GM12878 (cell line): ENCODE measurements around the gene COL9A1. TPM values are rescaled to one million over a fixed set of nuclear protein-coding genes. Genes with fewer than 3 reads are reported as not detected.

Source experiments
- ATAC-seq: fragments of 200-7000 bp; cut with Tn5 transposase; 3 replicates; pipeline ENCODE4 v1.9.1; 2020; ENCODE audit warnings: mild to moderate bottlenecking, moderate library complexity
- BruUV-seq: library from RNA; stranded (reverse); fragments of 400-500 nt; replicated peaks from 2 replicates; lab custom pipeline; 2021; lab: Mats Ljungman, UMichigan
- CTCF ChIA-PET: fragments of 300-600 bp; sonication (Branson Sonifier 250); formaldehyde crosslinking; extraction: SDS; loops from one replicate; lab custom pipeline; 2021; ENCODE audit warnings: inconsistent platforms; lab: Yijun Ruan, JAX
- POLR2A ChIA-PET: fragments of 350-600 bp; formaldehyde crosslinking; extraction: SDS; loops from one replicate; lab custom pipeline; 2021; ENCODE audit warnings: inconsistent platforms; lab: Charles Lee
- RAD21 ChIA-PET: fragments of 300-600 bp; sonication (Branson Sonifier 250); formaldehyde crosslinking; loops from one replicate; lab custom pipeline; 2023; ENCODE audit warnings: antibody characterized with exemption; ENCODE audit not compliant: unreplicated experiment; lab: Charles Lee
- SMC1A ChIA-PET: fragments of 300-600 bp; sonication (Branson Sonifier 250); formaldehyde crosslinking; loops from one replicate; lab custom pipeline; 2023; ENCODE audit not compliant: unreplicated experiment, uncharacterized antibody; lab: Charles Lee
- DNase-seq: peaks from one replicate; pipeline ENCODE4 v3.0.0-alpha.2; 2011; ENCODE audit warnings: low read depth, low spot score
- FAIRE-seq: peaks from 3 replicates; lab custom pipeline; 2011; peaks lifted over from hg19 to GRCh38; lab: Jason Lieb, UNC
- H2AFZ ChIP-seq: 2 replicates; pipeline ENCODE4 v1.6.0; 2011; ENCODE audit warnings: low read depth, low read length, control low read depth; ENCODE audit not compliant: control insufficient read depth
- H3K27ac ChIP-seq: 2 replicates; pipeline ENCODE4 v1.5.1; 2011; ENCODE audit warnings: control low read depth; ENCODE audit not compliant: control insufficient read depth, insufficient read depth
- H3K27me3 ChIP-seq, 2 experiments: replicated peaks in 1 of 2; 2 replicates each; pipeline versions ENCODE4 v1.6.0 to v1.6.1; 2011; ENCODE audit warnings: low read length in 1 of 2; ENCODE audit not compliant: control insufficient read depth in 2 of 2, insufficient read depth in 2 of 2
- H3K36me3 ChIP-seq, 2 experiments: 2 replicates each; pipeline ENCODE4 v1.5.1; 2011; ENCODE audit warnings: low read length in 1 of 2; ENCODE audit not compliant: control insufficient read depth in 2 of 2, insufficient read depth in 2 of 2
- H3K4me1 ChIP-seq: 2 replicates; pipeline ENCODE4 v1.6.1; 2011; ENCODE audit warnings: mild to moderate bottlenecking, low read length, moderate library complexity, mixed read lengths; ENCODE audit not compliant: control insufficient read depth, insufficient read depth
- H3K4me2 ChIP-seq: 2 replicates; pipeline ENCODE4 v1.6.0; 2011; ENCODE audit warnings: control low read depth; ENCODE audit not compliant: control insufficient read depth, insufficient read depth
- H3K4me3 ChIP-seq: fragments of 200-600 bp; sonication (generic); 2 replicates; pipeline ENCODE4 v1.5.1; 2016
- H3K79me2 ChIP-seq: 2 replicates; pipeline ENCODE4 v1.6.0; 2011; ENCODE audit warnings: low read length; ENCODE audit not compliant: control insufficient read depth, insufficient read depth
- H3K9ac ChIP-seq: 2 replicates; pipeline ENCODE4 v1.8.0; 2011; ENCODE audit warnings: low read length, control low read depth, mixed read lengths; ENCODE audit not compliant: control insufficient read depth, insufficient read depth
- H3K9me3 ChIP-seq: replicated peaks from 3 replicates; pipeline ENCODE4 v1.5.1; 2011; ENCODE audit warnings: mild to moderate bottlenecking, low read length; ENCODE audit not compliant: control insufficient read depth, insufficient read depth
- H4K20me1 ChIP-seq: 2 replicates; pipeline ENCODE4 v1.6.0; 2011; ENCODE audit not compliant: control insufficient read depth, insufficient read depth
- CREM ChIP-seq: IDR thresholded peaks from 2 replicates; pipeline ENCODE4 v1.6.1; 2014; ENCODE audit warnings: antibody characterized with exemption, low read depth
- GATAD2B ChIP-seq: fragments of 450-650 bp; conservative IDR thresholded peaks from 2 replicates; pipeline ENCODE4 v1.6.1; 2017; ENCODE audit warnings: low read depth, mild to moderate bottlenecking, moderate library complexity
- MEF2A ChIP-seq: IDR thresholded peaks from 2 replicates; pipeline ENCODE4 v1.6.1; 2011; ENCODE audit warnings: low read depth, mild to moderate bottlenecking, low read length, moderate library complexity; ENCODE audit not compliant: insufficient read depth
- MYB ChIP-seq: fragments of 150-350 bp; IDR thresholded peaks from 2 replicates; pipeline ENCODE4 v1.6.1; 2014; ENCODE audit warnings: mild to moderate bottlenecking, low read depth, low read length, borderline replicate concordance
- RAD21 ChIP-seq: IDR thresholded peaks from 2 replicates; pipeline ENCODE4 v1.6.1; 2011; ENCODE audit warnings: mild to moderate bottlenecking, low read depth, low read length, moderate library complexity; ENCODE audit not compliant: insufficient read depth
- SMC3 ChIP-seq: IDR thresholded peaks from 2 replicates; pipeline ENCODE4 v1.6.1; 2011; ENCODE audit warnings: low read length, improper control_type of control experiment, borderline replicate concordance
- TARDBP ChIP-seq: IDR thresholded peaks from 2 replicates; pipeline ENCODE4 v1.6.1; 2016; ENCODE audit warnings: borderline replicate concordance
- WRNIP1 ChIP-seq: IDR thresholded peaks from 2 replicates; pipeline ENCODE4 v1.6.1; 2011; ENCODE audit warnings: low read depth, low read length, improper control_type of control experiment, borderline replicate concordance
- ZNF384 ChIP-seq: IDR thresholded peaks from 2 replicates; pipeline ENCODE4 v1.6.1; 2012; ENCODE audit warnings: low read depth, mild to moderate bottlenecking, low read length, improper control_type of control experiment, borderline replicate concordance
- WGBS: methylation state at CpG from one replicate; pipeline ENCODE4 v1.1.6; 2016; ENCODE audit warnings: low lambda C conversion rate; ENCODE audit not compliant: insufficient replicate concordance, insufficient coverage; ENCODE audit errors: missing lambda C conversion rate; 5-methylcytosine and 5-hydroxymethylcytosine counted together
- in situ Hi-C: fragments of 300-500 bp; cut with MboI; formaldehyde crosslinking; loops from 9 replicates; pipeline ENCODE4 v1.14.3; 2018; ENCODE audit warnings: mixed read lengths
- intact Hi-C: fragments of 100-400 bp; cut with micrococcal nuclease; formaldehyde crosslinking; loops from one replicate; pipeline ENCODE4 v1.14.2; 2022; ENCODE audit not compliant: unreplicated experiment
- polyA plus RNA-seq, 11 experiments: library from polyadenylated mRNA; depleted of rRNA in 4 of 11; unstranded in 6 of 11; stranded (reverse) in 5 of 11; fragments of >200 nt; fragmentation: Nextera tagmentation in 4 of 11; fragmentation: Illumina TruSeq in 1 of 11; extraction: Ambion mirVana in 4 of 11; extraction: Trizol in 1 of 11; gene quantifications; 1 replicate in 1 of 11; 2 replicates in 10 of 11; pipeline versions ENCODE4 v1.2.1 to v1.2.3, GENCODE V29; 2011 to 2016; ENCODE audit warnings: inconsistent platforms in 2 of 11, missing spikeins in 2 of 11, low read depth in 1 of 11
- total RNA-seq, 4 experiments: library from RNA; depleted of rRNA in 3 of 4; stranded (reverse); fragments of >200 nt in 3 of 4; fragmentation: Illumina TruSeq in 1 of 4; extraction: Trizol in 1 of 4; gene quantifications; 2 replicates each; pipeline versions ENCODE4 v1.2.1 to v1.2.3, GENCODE V29; 2013 to 2021
- TF ChIP-seq, protein P1 (sequence below), 3 experiments: IDR thresholded peaks in 2 of 3; conservative IDR thresholded peaks in 1 of 3; 2 replicates each; pipeline ENCODE4 v1.5.1; 2011; ENCODE audit warnings: low read depth in 3 of 3, low read length in 3 of 3, mild to moderate bottlenecking in 3 of 3, control low read depth in 2 of 3, moderate library complexity in 2 of 3, inconsistent platforms in 1 of 3, mixed read lengths in 1 of 3; ENCODE audit not compliant: control insufficient read depth in 2 of 3, insufficient read depth in 1 of 3; ENCODE audit errors: extremely low read depth in 1 of 3
- TF ChIP-seq, protein P2 (sequence below): fragments of 450-650 bp; IDR thresholded peaks from 2 replicates; pipeline ENCODE4 v1.6.1; 2017; ENCODE audit warnings: mild to moderate bottlenecking, moderate library complexity

Gene COL9A1
- total and polyA plus RNA-seq, 10 of the 15 experiments (the other 5 are each of a cell fraction or from before 2014, with no cell fraction given), result not detected

GRCh38 chr6:70221025-70221714 lies 81.7 kb downstream of the COL9A1 start:
- no peak overlapping the region for H3K9ac ChIP-seq
- H3K4me1 ChIP-seq, result no peaks in the 10 kb centered on the region
- no peaks in the 10 kb centered on the region; a peak in 1 of 4 replicates for H3K27me3 ChIP-seq
- H3K36me3 ChIP-seq, result no peaks in the 10 kb centered on the region
- no peaks in the 10 kb centered on the region for H3K9me3 ChIP-seq
- no peak overlapping the region for H3K27ac ChIP-seq
- ChIA-PET RAD21 (interaction anchor here (0.8 to 3.0 kb wide), 24 partner anchors 9 to 735 kb away, joined by 3 to 64 read pairs (median 5); partner anchors contain the start of gene FAM135A), SMC1A (interaction anchor here (0.6 to 3.9 kb wide), 29 partner anchors 8 to 795 kb away, joined by 3 to 41 read pairs (median 3); partner anchors contain the start of gene COL9A1), CTCF (interaction anchor here (0.6 to 3.8 kb wide), 54 partner anchors 9 to 976 kb away, joined by 3 to 115 read pairs (median 4); partner anchors contain the start of gene COL9A1), POLR2A (no interaction called here)
- H4K20me1 ChIP-seq, result no peaks in the 10 kb centered on the region
- under 1% methylated on average over 4 of the region's 4 CpGs for WGBS
- ATAC-seq (peak; percentile 76), FAIRE-seq (peak; percentile 7), DNase-seq (no peak)
- H3K4me3 ChIP-seq, result no peak overlapping the region
- no peaks in the 10 kb centered on the region for H3K79me2 ChIP-seq
- in situ Hi-C loops (loop anchor here (5.0 kb wide), 1 partner anchor 146 kb away; no protein-coding TSS in a partner anchor), intact Hi-C loops (loop anchor here (1.0 to 5.0 kb wide), 5 partner anchors 71 to 666 kb away; no protein-coding TSS in a partner anchor)
- no peak overlapping the region for H3K4me2 ChIP-seq
- no peak overlapping the region for H2AFZ ChIP-seq
- no TSS peak for BruUV-seq
- no peak for TF ChIP-seq GATAD2B
- TF ChIP-seq, protein P1, sequence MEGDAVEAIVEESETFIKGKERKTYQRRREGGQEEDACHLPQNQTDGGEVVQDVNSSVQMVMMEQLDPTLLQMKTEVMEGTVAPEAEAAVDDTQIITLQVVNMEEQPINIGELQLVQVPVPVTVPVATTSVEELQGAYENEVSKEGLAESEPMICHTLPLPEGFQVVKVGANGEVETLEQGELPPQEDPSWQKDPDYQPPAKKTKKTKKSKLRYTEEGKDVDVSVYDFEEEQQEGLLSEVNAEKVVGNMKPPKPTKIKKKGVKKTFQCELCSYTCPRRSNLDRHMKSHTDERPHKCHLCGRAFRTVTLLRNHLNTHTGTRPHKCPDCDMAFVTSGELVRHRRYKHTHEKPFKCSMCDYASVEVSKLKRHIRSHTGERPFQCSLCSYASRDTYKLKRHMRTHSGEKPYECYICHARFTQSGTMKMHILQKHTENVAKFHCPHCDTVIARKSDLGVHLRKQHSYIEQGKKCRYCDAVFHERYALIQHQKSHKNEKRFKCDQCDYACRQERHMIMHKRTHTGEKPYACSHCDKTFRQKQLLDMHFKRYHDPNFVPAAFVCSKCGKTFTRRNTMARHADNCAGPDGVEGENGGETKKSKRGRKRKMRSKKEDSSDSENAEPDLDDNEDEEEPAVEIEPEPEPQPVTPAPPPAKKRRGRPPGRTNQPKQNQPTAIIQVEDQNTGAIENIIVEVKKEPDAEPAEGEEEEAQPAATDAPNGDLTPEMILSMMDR (IDR thresholded peaks at IDR 0.05 in 2 of 3, conservative IDR thresholded peaks at IDR 0.05 in 1 of 3; ENCODE audit: control insufficient read depth in 2 of 3, extremely low read depth in 1 of 3, insufficient read depth in 1 of 3, low read depth in 3 of 3, low read length in 3 of 3), result peak; percentile 59 to 66 (median 61)
- TF ChIP-seq RAD21, result peak; percentile 82
- no peak for TF ChIP-seq MYB
- TF ChIP-seq WRNIP1, result no peak
- TF ChIP-seq ZNF384, result 0 out of 2 replicates have a peak, but pooled peaks have one; percentile 36
- TF ChIP-seq CREM, result no peak
- no peak for TF ChIP-seq MEF2A
- TF ChIP-seq TARDBP, result no peak
- TF ChIP-seq SMC3, result peak; percentile 50; the same call in 1 of the 2 replicates
- TF ChIP-seq, protein P2, sequence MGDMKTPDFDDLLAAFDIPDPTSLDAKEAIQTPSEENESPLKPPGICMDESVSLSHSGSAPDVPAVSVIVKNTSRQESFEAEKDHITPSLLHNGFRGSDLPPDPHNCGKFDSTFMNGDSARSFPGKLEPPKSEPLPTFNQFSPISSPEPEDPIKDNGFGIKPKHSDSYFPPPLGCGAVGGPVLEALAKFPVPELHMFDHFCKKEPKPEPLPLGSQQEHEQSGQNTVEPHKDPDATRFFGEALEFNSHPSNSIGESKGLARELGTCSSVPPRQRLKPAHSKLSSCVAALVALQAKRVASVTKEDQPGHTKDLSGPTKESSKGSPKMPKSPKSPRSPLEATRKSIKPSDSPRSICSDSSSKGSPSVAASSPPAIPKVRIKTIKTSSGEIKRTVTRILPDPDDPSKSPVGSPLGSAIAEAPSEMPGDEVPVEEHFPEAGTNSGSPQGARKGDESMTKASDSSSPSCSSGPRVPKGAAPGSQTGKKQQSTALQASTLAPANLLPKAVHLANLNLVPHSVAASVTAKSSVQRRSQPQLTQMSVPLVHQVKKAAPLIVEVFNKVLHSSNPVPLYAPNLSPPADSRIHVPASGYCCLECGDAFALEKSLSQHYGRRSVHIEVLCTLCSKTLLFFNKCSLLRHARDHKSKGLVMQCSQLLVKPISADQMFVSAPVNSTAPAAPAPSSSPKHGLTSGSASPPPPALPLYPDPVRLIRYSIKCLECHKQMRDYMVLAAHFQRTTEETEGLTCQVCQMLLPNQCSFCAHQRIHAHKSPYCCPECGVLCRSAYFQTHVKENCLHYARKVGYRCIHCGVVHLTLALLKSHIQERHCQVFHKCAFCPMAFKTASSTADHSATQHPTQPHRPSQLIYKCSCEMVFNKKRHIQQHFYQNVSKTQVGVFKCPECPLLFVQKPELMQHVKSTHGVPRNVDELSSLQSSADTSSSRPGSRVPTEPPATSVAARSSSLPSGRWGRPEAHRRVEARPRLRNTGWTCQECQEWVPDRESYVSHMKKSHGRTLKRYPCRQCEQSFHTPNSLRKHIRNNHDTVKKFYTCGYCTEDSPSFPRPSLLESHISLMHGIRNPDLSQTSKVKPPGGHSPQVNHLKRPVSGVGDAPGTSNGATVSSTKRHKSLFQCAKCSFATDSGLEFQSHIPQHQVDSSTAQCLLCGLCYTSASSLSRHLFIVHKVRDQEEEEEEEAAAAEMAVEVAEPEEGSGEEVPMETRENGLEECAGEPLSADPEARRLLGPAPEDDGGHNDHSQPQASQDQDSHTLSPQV, result no peak
